Memory B cell (primary cell): ENCODE data around the gene MRPL49.
A peak's percentile ranks its signal among the peaks of the same experiment; 100 is the strongest.

ENCODE experiments used
- ATAC-seq: fragments of 150-1000 bp; cut with Tn5 transposase; 2 replicates; pipeline ENCODE4 v1.10.0; 2021; ENCODE audit warnings: low read depth, mild to moderate bottlenecking, moderate library complexity
- DNase-seq, 2 donors: peaks; one replicate each; pipeline ENCODE4 v3.0.0; 2022; ENCODE audit warnings: low spot score in 2 of 2
- H3K27ac Mint-ChIP-seq: one replicate; pipeline ENCODE4 v1.8.0; 2022; ENCODE audit warnings: mild to moderate bottlenecking, moderate library complexity, mixed read lengths
- H3K27me3 Mint-ChIP-seq: one replicate; pipeline ENCODE4 v1.8.0; 2022; ENCODE audit warnings: mixed read lengths
- H3K36me3 Mint-ChIP-seq: one replicate; pipeline ENCODE4 v1.8.0; 2022; ENCODE audit warnings: mild to moderate bottlenecking, mixed read lengths
- H3K4me1 Mint-ChIP-seq: one replicate; pipeline ENCODE4 v1.8.0; 2022; ENCODE audit warnings: mixed read lengths
- H3K4me3 Mint-ChIP-seq: one replicate; pipeline ENCODE4 v1.8.0; 2022; ENCODE audit warnings: mild to moderate bottlenecking, moderate library complexity, mixed read lengths
- H3K9me3 Mint-ChIP-seq: one replicate; pipeline ENCODE4 v1.8.0; 2022; ENCODE audit warnings: mixed read lengths

Gene MRPL49

GRCh38 chr11:65121865-65122696, at the start of gene MRPL49, which contains the start of gene FAU:
TSS of gene MRPL49 (plus strand) at chr11:65122321. CDS start at chr11:65122347, 26 bp downstream.
TSS of gene FAU (minus strand) at chr11:65122134. CDS start at chr11:65121813, 321 bp downstream.
- Mint-ChIP-seq H3K9me3 (no peaks in the 10 kb centered on the region), H3K27ac (peak within 1 kb of the TSS; percentile 100), H3K4me3 (peak within 1 kb of the TSS; percentile 98), H3K27me3 (no peaks in the 10 kb centered on the region), H3K36me3 (peaks cover 29% of the 10 kb centered on the region), H3K4me1 (peaks cover 21% of the 10 kb centered on the region)
- DNase-seq (peak; percentile 90 to 98), ATAC-seq (peak; percentile 77)

GRCh38 chr11:65072631-65072966, 49.5 kb upstream of the MRPL49 start:
- ATAC-seq (no peak), DNase-seq (no peak)
- H3K27ac Mint-ChIP-seq, result no peak overlapping the region
- H3K9me3 Mint-ChIP-seq, result no peaks in the 10 kb centered on the region
- no peak overlapping the region for H3K4me3 Mint-ChIP-seq
- no peaks in the 10 kb centered on the region for H3K27me3 Mint-ChIP-seq
- H3K4me1 Mint-ChIP-seq, result peaks cover 6% of the 10 kb centered on the region
- H3K36me3 Mint-ChIP-seq, result no peaks in the 10 kb centered on the region

GRCh38 chr11:65077451-65077850, 44.7 kb upstream of the MRPL49 start:
- no peak overlapping the region for H3K27ac Mint-ChIP-seq
- H3K9me3 Mint-ChIP-seq, result no peaks in the 10 kb centered on the region
- no peaks in the 10 kb centered on the region for H3K27me3 Mint-ChIP-seq
- no peaks in the 10 kb centered on the region for H3K36me3 Mint-ChIP-seq
- no peak for ATAC-seq
- DNase-seq, result no peak
- H3K4me1 Mint-ChIP-seq, result peaks cover 9% of the 10 kb centered on the region
- no peak overlapping the region for H3K4me3 Mint-ChIP-seq

GRCh38 chr11:65078151-65078550, 44.0 kb upstream of the MRPL49 start:
- DNase-seq, result peak; percentile 66 to 67
- Mint-ChIP-seq H3K4me1 (peaks cover 12% of the 10 kb centered on the region), H3K9me3 (no peaks in the 10 kb centered on the region), H3K36me3 (no peaks in the 10 kb centered on the region), H3K27me3 (no peaks in the 10 kb centered on the region), H3K27ac (peak overlapping the region; percentile 69), H3K4me3 (no peak overlapping the region)
- ATAC-seq, result peak; percentile 100

GRCh38 chr11:65078786-65079342, 43.3 kb upstream of the MRPL49 start:
- H3K4me1 Mint-ChIP-seq, result peaks cover 17% of the 10 kb centered on the region
- no peak overlapping the region for H3K4me3 Mint-ChIP-seq
- H3K27ac Mint-ChIP-seq, result peak overlapping the region; percentile 69
- DNase-seq (no peak), ATAC-seq (no peak)
- no peaks in the 10 kb centered on the region for H3K36me3 Mint-ChIP-seq
- H3K27me3 Mint-ChIP-seq, result no peaks in the 10 kb centered on the region
- no peaks in the 10 kb centered on the region for H3K9me3 Mint-ChIP-seq

GRCh38 chr11:65083134-65083833, 38.8 kb upstream of the MRPL49 start:
- peak overlapping the region; percentile 91 for H3K4me3 Mint-ChIP-seq
- H3K27me3 Mint-ChIP-seq, result no peaks in the 10 kb centered on the region
- peaks cover 22% of the 10 kb centered on the region for H3K4me1 Mint-ChIP-seq
- H3K36me3 Mint-ChIP-seq, result peaks cover 12% of the 10 kb centered on the region
- ATAC-seq (no peak), DNase-seq (no peak)
- no peaks in the 10 kb centered on the region for H3K9me3 Mint-ChIP-seq
- H3K27ac Mint-ChIP-seq, result peak overlapping the region; percentile 98

- Mint-ChIP-seq H3K9me3 (no peaks in the 10 kb centered on the region), H3K27ac (peak within 1 kb of the TSS; percentile 98), H3K4me1 (peaks cover 16% of the 10 kb centered on the region), H3K36me3 (peaks cover 20% of the 10 kb centered on the region), H3K27me3 (no peaks in the 10 kb centered on the region), H3K4me3 (peak within 1 kb of the TSS; percentile 91)
- peak; percentile 96 for DNase-seq
- ATAC-seq, result peak; percentile 95
Observed at GRCh38 chr11:65083834-65084597, 38.1 kb upstream of the MRPL49 start, which contains the start of the genes CDCA5 and ZFPL1. TSS of gene CDCA5 (minus strand) at chr11:65084040. CDS start at chr11:65083978, 62 bp downstream. TSS of gene ZFPL1 (plus strand) at chr11:65084222. CDS start at chr11:65084699, 477 bp downstream.

- peaks cover 22% of the 10 kb centered on the region for H3K36me3 Mint-ChIP-seq
- peak; percentile 6 for ATAC-seq
- no peaks in the 10 kb centered on the region for H3K27me3 Mint-ChIP-seq
Observed at GRCh38 chr11:65084598-65085375, 37.3 kb upstream of the MRPL49 start.

GRCh38 chr11:65085446-65085845, 36.7 kb upstream of the MRPL49 start:
- Mint-ChIP-seq H3K4me1 (peaks cover 16% of the 10 kb centered on the region), H3K4me3 (peak overlapping the region; percentile 91), H3K9me3 (no peaks in the 10 kb centered on the region), H3K27me3 (no peaks in the 10 kb centered on the region), H3K36me3 (peaks cover 22% of the 10 kb centered on the region), H3K27ac (peak overlapping the region; percentile 7)
- ATAC-seq, result no peak
- DNase-seq, result no peak

More at GRCh38 chr11:65084598-65085375, 37.3 kb upstream of the MRPL49 start:
- Mint-ChIP-seq H3K4me1 (peaks cover 16% of the 10 kb centered on the region), H3K9me3 (no peaks in the 10 kb centered on the region), H3K4me3 (peak overlapping the region; percentile 91), H3K27ac (peak overlapping the region; percentile 98)
- DNase-seq, result no peak

GRCh38 chr11:65086809-65087208, 35.3 kb upstream of the MRPL49 start:
- Mint-ChIP-seq H3K27ac (no peak overlapping the region), H3K4me3 (no peak overlapping the region), H3K9me3 (no peaks in the 10 kb centered on the region), H3K4me1 (peaks cover 16% of the 10 kb centered on the region), H3K27me3 (no peaks in the 10 kb centered on the region), H3K36me3 (peaks cover 22% of the 10 kb centered on the region)
- ATAC-seq, result no peak
- DNase-seq, result no peak

- H3K36me3 Mint-ChIP-seq, result peaks cover 22% of the 10 kb centered on the region
- ATAC-seq, result no peak
- H3K9me3 Mint-ChIP-seq, result no peaks in the 10 kb centered on the region
- DNase-seq, result no peak
- peaks cover 16% of the 10 kb centered on the region for H3K4me1 Mint-ChIP-seq
- H3K27ac Mint-ChIP-seq, result no peak overlapping the region
- H3K27me3 Mint-ChIP-seq, result no peaks in the 10 kb centered on the region
- H3K4me3 Mint-ChIP-seq, result no peak overlapping the region
Observed at GRCh38 chr11:65087216-65087615, 34.9 kb upstream of the MRPL49 start.

- peaks cover 15% of the 10 kb centered on the region for H3K4me1 Mint-ChIP-seq
- ATAC-seq (no peak), DNase-seq (no peak)
- H3K36me3 Mint-ChIP-seq, result peaks cover 22% of the 10 kb centered on the region
- H3K4me3 Mint-ChIP-seq, result no peak overlapping the region
- H3K27ac Mint-ChIP-seq, result no peak overlapping the region
- no peaks in the 10 kb centered on the region for H3K9me3 Mint-ChIP-seq
- no peaks in the 10 kb centered on the region for H3K27me3 Mint-ChIP-seq
Observed at GRCh38 chr11:65087827-65088226, 34.3 kb upstream of the MRPL49 start.

GRCh38 chr11:65089621-65090020, 32.5 kb upstream of the MRPL49 start:
- peaks cover 20% of the 10 kb centered on the region for H3K36me3 Mint-ChIP-seq

More at GRCh38 chr11:65089621-65090020, 32.5 kb upstream of the MRPL49 start:
- no peak for ATAC-seq
- H3K27ac Mint-ChIP-seq, result no peak overlapping the region
- peaks cover 5% of the 10 kb centered on the region for H3K4me1 Mint-ChIP-seq
- no peak overlapping the region for H3K4me3 Mint-ChIP-seq
- DNase-seq, result no peak
- H3K9me3 Mint-ChIP-seq, result no peaks in the 10 kb centered on the region
- no peaks in the 10 kb centered on the region for H3K27me3 Mint-ChIP-seq
